ENCODE measurements around the gene MINK1.

The MINK1 gene

GRCh38 chr17:4895657-4896331 lies 62.7 kb downstream of the MINK1 start:
- TF ChIP-seq CTBP1 (IDR thresholded peaks at IDR 0.05; ENCODE audit: borderline replicate concordance) (no peak), ZNF384 (IDR thresholded peaks at IDR 0.05) (no peak), BHLHE40 (IDR thresholded peaks at IDR 0.05; ENCODE audit: borderline replicate concordance) (no peak), FOXA1 (IDR thresholded peaks at IDR 0.05) (no peak), TARDBP (IDR thresholded peaks at IDR 0.05) (no peak), PKNOX1 (IDR thresholded peaks at IDR 0.05) (no peak), NFRKB (IDR thresholded peaks at IDR 0.05) (no peak), ARNT (IDR thresholded peaks at IDR 0.05) (no peak), FOXM1 (IDR thresholded peaks at IDR 0.05; ENCODE audit: borderline replicate concordance) (no peak), SUZ12 (IDR thresholded peaks at IDR 0.05) (no peak), HDGF (IDR thresholded peaks at IDR 0.05; ENCODE audit: borderline replicate concordance) (no peak), SP1 (IDR thresholded peaks at IDR 0.05) (no peak)
- ChIA-PET CTCF (interaction anchor here (0.6 kb wide), 1 partner anchor 643 kb away, joined by 3 read pairs; no protein-coding TSS in a partner anchor), POLR2A (no interaction called here)
- DNase-seq (ENCODE audit: extremely low spot score), result no peak

GRCh38 chr17:4896332-4897197 lies 63.4 kb downstream of the MINK1 start:
- DNase-seq (ENCODE audit: extremely low spot score), result no peak
- CTCF ChIA-PET, result interaction anchor here (0.5 to 0.6 kb wide), 2 partner anchors 183 to 644 kb away, joined by 3 read pairs; no protein-coding TSS in a partner anchor
- no peak for TF ChIP-seq L3MBTL2 (conservative IDR thresholded peaks at IDR 0.05)
- POLR2A ChIA-PET, result no interaction called here

GRCh38 chr17:4897198-4897687 lies 64.1 kb downstream of the MINK1 start:
- DNase-seq (ENCODE audit: extremely low spot score), result no peak
- TF ChIP-seq ARNT (IDR thresholded peaks at IDR 0.05), result no peak
- no peak for TF ChIP-seq LEF1 (IDR thresholded peaks at IDR 0.05; ENCODE audit: borderline replicate concordance)
- no peak for TF ChIP-seq NFRKB (IDR thresholded peaks at IDR 0.05)
- TF ChIP-seq TARDBP (IDR thresholded peaks at IDR 0.05), result no peak
- no peak for TF ChIP-seq FOXM1 (IDR thresholded peaks at IDR 0.05; ENCODE audit: borderline replicate concordance)
- no peak for TF ChIP-seq PKNOX1 (IDR thresholded peaks at IDR 0.05)
- ChIA-PET CTCF (no interaction called here), POLR2A (no interaction called here)

- CTCF ChIA-PET, result no interaction called here
- no peak for TF ChIP-seq HDGF (IDR thresholded peaks at IDR 0.05; ENCODE audit: borderline replicate concordance)
- TF ChIP-seq ZNF384 (IDR thresholded peaks at IDR 0.05), result no peak
- TF ChIP-seq L3MBTL2 (conservative IDR thresholded peaks at IDR 0.05), result no peak
- TF ChIP-seq NFRKB (IDR thresholded peaks at IDR 0.05), result no peak
- no peak for TF ChIP-seq FOXA1 (IDR thresholded peaks at IDR 0.05)
- no peak for TF ChIP-seq LEF1 (IDR thresholded peaks at IDR 0.05; ENCODE audit: borderline replicate concordance)
- TF ChIP-seq FOXM1 (IDR thresholded peaks at IDR 0.05; ENCODE audit: borderline replicate concordance), result no peak
- no peak for TF ChIP-seq BHLHE40 (IDR thresholded peaks at IDR 0.05; ENCODE audit: borderline replicate concordance)
- TF ChIP-seq CTBP1 (IDR thresholded peaks at IDR 0.05; ENCODE audit: borderline replicate concordance), result no peak
- no peak for DNase-seq (ENCODE audit: extremely low spot score)
- POLR2A ChIA-PET, result no interaction called here
These were observed 64.6 kb downstream of the MINK1 start for GRCh38 chr17:4897785-4898184.

- no peak for DNase-seq (ENCODE audit: extremely low spot score)
- ChIA-PET POLR2A (no interaction called here), CTCF (no interaction called here)
- TF ChIP-seq L3MBTL2 (conservative IDR thresholded peaks at IDR 0.05), result no peak
- no peak for TF ChIP-seq FOXA1 (IDR thresholded peaks at IDR 0.05)
- TF ChIP-seq ELF4 (IDR thresholded peaks at IDR 0.05), result no peak
- no peak for TF ChIP-seq BHLHE40 (IDR thresholded peaks at IDR 0.05; ENCODE audit: borderline replicate concordance)
- TF ChIP-seq NFRKB (IDR thresholded peaks at IDR 0.05), result no peak
- TF ChIP-seq ZNF384 (IDR thresholded peaks at IDR 0.05), result no peak
- TF ChIP-seq FOXM1 (IDR thresholded peaks at IDR 0.05; ENCODE audit: borderline replicate concordance), result no peak
- no peak for TF ChIP-seq FOXK2 (IDR thresholded peaks at IDR 0.05)
- no peak for TF ChIP-seq PKNOX1 (IDR thresholded peaks at IDR 0.05)
- no peak for TF ChIP-seq LEF1 (IDR thresholded peaks at IDR 0.05; ENCODE audit: borderline replicate concordance)
- TF ChIP-seq TARDBP (IDR thresholded peaks at IDR 0.05), result no peak
- no peak for TF ChIP-seq HDGF (IDR thresholded peaks at IDR 0.05; ENCODE audit: borderline replicate concordance)
- no peak for TF ChIP-seq SP1 (IDR thresholded peaks at IDR 0.05)
- no peak for TF ChIP-seq SUZ12 (IDR thresholded peaks at IDR 0.05)
- no peak for TF ChIP-seq CTBP1 (IDR thresholded peaks at IDR 0.05; ENCODE audit: borderline replicate concordance)
- no peak for TF ChIP-seq ARNT (IDR thresholded peaks at IDR 0.05)
These were observed 65.2 kb downstream of the MINK1 start for GRCh38 chr17:4898351-4898750.

- ChIA-PET CTCF (no interaction called here), POLR2A (no interaction called here)
- no peak for DNase-seq (ENCODE audit: extremely low spot score)
- no peak for TF ChIP-seq FOXM1 (IDR thresholded peaks at IDR 0.05; ENCODE audit: borderline replicate concordance)
- TF ChIP-seq PKNOX1 (IDR thresholded peaks at IDR 0.05), result no peak
- no peak for TF ChIP-seq ELF4 (IDR thresholded peaks at IDR 0.05)
- no peak for TF ChIP-seq L3MBTL2 (conservative IDR thresholded peaks at IDR 0.05)
- TF ChIP-seq SUZ12 (IDR thresholded peaks at IDR 0.05), result no peak
These were observed 65.8 kb downstream of the MINK1 start for GRCh38 chr17:4898927-4899326.
